Activated CD8-positive, alpha-beta T cell treated with anti-CD3 and anti-CD28 coated beads for 36 hours (primary cell): ENCODE data around the gene IP6K3. TPM values are rescaled to one million over a fixed set of nuclear protein-coding genes. Genes with fewer than 3 reads are reported as not detected.

Experiments used
- ATAC-seq: fragments of 200-7000 bp; cut with Tn5 transposase; one replicate; pipeline ENCODE4 v1.10.0; 2021; ENCODE audit warnings: mild to moderate bottlenecking, moderate library complexity
- CTCF ChIA-PET: fragments of 350-600 bp; sonication (Branson Sonifier 250); formaldehyde crosslinking; loops from one replicate; lab custom pipeline; 2021; ENCODE audit warnings: antibody characterized with exemption; lab: Charles Lee
- POLR2A ChIA-PET: fragments of 350-600 bp; sonication (Branson Sonifier 250); formaldehyde crosslinking; loops from one replicate; lab custom pipeline; 2021; ENCODE audit warnings: antibody characterized with exemption; lab: Charles Lee
- DNase-seq: peaks from one replicate; pipeline ENCODE4 v3.0.0-alpha.2; 2020
- H3K27ac Mint-ChIP-seq: one replicate; pipeline ENCODE4 v1.8.0; 2021; ENCODE audit warnings: mild to moderate bottlenecking, mixed read lengths
- H3K27me3 Mint-ChIP-seq: one replicate; pipeline ENCODE4 v1.8.0; 2021; ENCODE audit warnings: mixed read lengths
- H3K36me3 Mint-ChIP-seq: one replicate; pipeline ENCODE4 v1.8.0; 2021; ENCODE audit warnings: low read depth, mixed read lengths
- H3K4me1 Mint-ChIP-seq: one replicate; pipeline ENCODE4 v1.8.0; 2021; ENCODE audit warnings: low read depth, mixed read lengths
- H3K4me3 Mint-ChIP-seq: one replicate; pipeline ENCODE4 v1.8.0; 2021; ENCODE audit warnings: mild to moderate bottlenecking, moderate library complexity, mixed read lengths
- H3K9me3 Mint-ChIP-seq: one replicate; pipeline ENCODE4 v1.8.0; 2021; ENCODE audit warnings: mixed read lengths
- intact Hi-C: fragments of 100-400 bp; cut with micrococcal nuclease; formaldehyde crosslinking; loops from one replicate; pipeline ENCODE4 v1.10.0; 2022
- total RNA-seq, 2 experiments: library from RNA; stranded (reverse); gene quantifications; one replicate each; pipeline ENCODE4 v1.2.3, GENCODE V29; 2021
- TF ChIP-seq, protein P1 (sequence below): fragments of 200-600 bp; IDR thresholded peaks from one replicate; pipeline ENCODE4 v1.8.0; 2022; ENCODE audit warnings: antibody characterized with exemption, mild to moderate bottlenecking

The IP6K3 gene
- total RNA-seq, 2 experiments from 2014 or later: not detected

DNA sequence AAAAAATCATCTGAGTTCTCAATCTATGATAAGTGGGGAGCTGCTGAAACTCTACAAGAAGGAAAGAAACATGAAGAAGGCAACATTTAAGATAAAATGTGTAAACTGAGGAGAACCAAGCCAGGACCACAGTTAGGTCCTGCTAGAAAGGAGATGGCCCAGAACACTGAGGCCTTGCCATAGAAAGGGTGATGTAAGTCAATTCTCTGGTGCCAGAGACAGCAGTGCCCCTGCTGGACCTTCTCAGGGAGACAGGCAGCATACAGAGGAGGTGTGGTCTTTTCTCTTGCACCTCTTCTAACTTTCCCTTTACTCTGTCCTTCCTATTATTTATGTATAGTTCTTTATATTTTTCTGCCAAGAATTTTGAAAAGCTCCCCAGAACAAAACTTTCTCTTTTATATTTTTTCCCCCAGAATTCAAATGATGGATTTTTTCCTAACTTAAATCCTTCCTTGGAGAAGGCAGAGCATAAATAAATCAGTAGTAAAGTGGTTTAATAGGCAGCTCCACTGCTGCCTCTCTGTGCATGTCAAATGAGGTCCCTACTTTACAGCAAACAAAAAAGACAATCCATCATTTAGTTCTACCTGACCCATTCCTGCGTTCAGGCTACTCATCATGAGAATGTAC is 44.2 kb downstream of the IP6K3 start:
- Mint-ChIP-seq H3K27me3 (no peaks in the 10 kb centered on the region), H3K36me3 (peaks cover 26% of the 10 kb centered on the region), H3K4me1 (peaks cover 19% of the 10 kb centered on the region), H3K4me3 (no peak overlapping the region), H3K9me3 (no peaks in the 10 kb centered on the region), H3K27ac (no peak overlapping the region)
- TF ChIP-seq, protein P1, sequence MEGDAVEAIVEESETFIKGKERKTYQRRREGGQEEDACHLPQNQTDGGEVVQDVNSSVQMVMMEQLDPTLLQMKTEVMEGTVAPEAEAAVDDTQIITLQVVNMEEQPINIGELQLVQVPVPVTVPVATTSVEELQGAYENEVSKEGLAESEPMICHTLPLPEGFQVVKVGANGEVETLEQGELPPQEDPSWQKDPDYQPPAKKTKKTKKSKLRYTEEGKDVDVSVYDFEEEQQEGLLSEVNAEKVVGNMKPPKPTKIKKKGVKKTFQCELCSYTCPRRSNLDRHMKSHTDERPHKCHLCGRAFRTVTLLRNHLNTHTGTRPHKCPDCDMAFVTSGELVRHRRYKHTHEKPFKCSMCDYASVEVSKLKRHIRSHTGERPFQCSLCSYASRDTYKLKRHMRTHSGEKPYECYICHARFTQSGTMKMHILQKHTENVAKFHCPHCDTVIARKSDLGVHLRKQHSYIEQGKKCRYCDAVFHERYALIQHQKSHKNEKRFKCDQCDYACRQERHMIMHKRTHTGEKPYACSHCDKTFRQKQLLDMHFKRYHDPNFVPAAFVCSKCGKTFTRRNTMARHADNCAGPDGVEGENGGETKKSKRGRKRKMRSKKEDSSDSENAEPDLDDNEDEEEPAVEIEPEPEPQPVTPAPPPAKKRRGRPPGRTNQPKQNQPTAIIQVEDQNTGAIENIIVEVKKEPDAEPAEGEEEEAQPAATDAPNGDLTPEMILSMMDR: no peak
- ChIA-PET CTCF (interaction anchor here (0.7 to 1.3 kb wide), 6 partner anchors 9 to 117 kb away, joined by 3 to 5 read pairs (median 3); partner anchors contain the start of gene UQCC2), POLR2A (interaction anchor here (0.7 to 3.1 kb wide), 2 partner anchors 9 to 50 kb away, joined by 3 to 15 read pairs; partner anchors contain the start of gene UQCC2)
- intact Hi-C loops: no loop called here
- DNase-seq (peak; percentile 44), ATAC-seq (peak; percentile 63)

DNA sequence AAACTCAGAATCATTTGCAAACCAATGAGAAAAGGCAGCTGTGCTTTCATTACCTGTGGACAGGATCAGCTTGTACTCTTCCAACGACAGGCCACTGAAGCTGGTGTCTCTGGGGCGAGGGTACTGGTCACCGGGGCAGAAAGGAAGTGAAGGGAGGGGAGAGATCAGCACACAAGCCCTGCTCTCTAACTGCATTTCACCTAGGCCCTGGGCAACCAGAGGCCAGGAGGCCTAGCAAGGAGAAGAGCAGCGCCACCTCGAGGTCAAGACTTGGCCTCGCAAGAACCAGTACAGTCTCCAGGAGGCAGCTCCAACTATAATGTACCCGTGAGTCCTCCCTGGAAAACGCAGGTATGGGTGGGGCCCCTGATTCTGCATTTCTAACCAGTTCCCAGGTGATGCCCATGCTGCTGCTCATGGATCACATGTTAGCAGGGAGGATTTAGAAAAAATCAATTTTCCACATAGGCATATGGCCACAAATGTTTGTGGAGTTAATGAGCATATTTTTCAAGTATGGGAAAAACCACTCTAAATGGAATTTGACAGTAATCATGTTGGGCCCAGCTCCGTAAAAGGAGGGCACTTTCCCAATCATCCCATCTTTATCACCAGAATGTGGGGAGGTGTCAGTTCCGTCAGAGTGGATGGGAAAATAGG is 46.2 kb downstream of the IP6K3 start:
- Mint-ChIP-seq H3K9me3 (no peaks in the 10 kb centered on the region), H3K4me1 (peaks cover 35% of the 10 kb centered on the region), H3K36me3 (peaks cover 41% of the 10 kb centered on the region), H3K4me3 (no peak overlapping the region), H3K27me3 (no peaks in the 10 kb centered on the region), H3K27ac (peak overlapping the region; percentile 37)
- ChIA-PET CTCF (interaction anchor here (0.7 to 2.4 kb wide), 29 partner anchors 10 to 327 kb away, joined by 3 to 44 read pairs (median 4); partner anchors contain the start of genes BAK1, IP6K3, ITPR3 and UQCC2), POLR2A (interaction anchor here (0.6 to 3.1 kb wide), 5 partner anchors 8 to 715 kb away, joined by 3 to 15 read pairs (median 3); partner anchors contain the start of genes BAK1 and UQCC2)
- intact Hi-C loops: loop anchor here (2.0 kb wide), 1 partner anchor 116 kb away; no protein-coding TSS in a partner anchor
- DNase-seq (peak; percentile 86), ATAC-seq (peak; percentile 87)
- TF ChIP-seq, protein P1: peak; percentile 82

DNA sequence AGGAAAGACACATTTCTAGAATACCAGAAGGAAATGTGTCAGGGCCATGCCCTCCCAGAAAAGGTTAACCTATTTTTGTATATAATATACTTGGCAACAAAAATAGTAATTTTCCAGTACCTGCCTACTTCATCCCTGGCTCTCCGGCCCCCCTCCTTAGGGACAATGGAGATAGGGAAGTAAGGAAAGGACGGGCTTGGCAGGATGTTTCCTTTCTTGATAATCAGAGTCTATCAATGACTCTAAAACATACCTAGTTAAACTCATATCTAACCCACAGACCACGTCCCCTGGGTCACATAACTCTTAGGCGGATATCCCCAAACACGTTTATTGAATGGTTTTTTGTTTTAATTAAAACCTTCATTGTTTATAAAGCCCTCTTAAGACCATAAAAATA is 47.0 kb downstream of the IP6K3 start:
- Mint-ChIP-seq H3K36me3 (peaks cover 47% of the 10 kb centered on the region), H3K4me3 (no peak overlapping the region), H3K27ac (peak overlapping the region; percentile 37), H3K4me1 (peaks cover 43% of the 10 kb centered on the region), H3K9me3 (no peaks in the 10 kb centered on the region), H3K27me3 (no peaks in the 10 kb centered on the region)
- POLR2A ChIA-PET: interaction anchor here (1.4 to 3.1 kb wide), 2 partner anchors 11 to 120 kb away, joined by 3 to 15 read pairs; partner anchors contain the start of genes BAK1 and UQCC2
- CTCF ChIA-PET: interaction anchor here (0.8 to 2.4 kb wide), 19 partner anchors 9 to 243 kb away, joined by 3 to 44 read pairs (median 5); partner anchors contain the start of genes IP6K3, ITPR3 and UQCC2
- TF ChIP-seq, protein P1: no peak
- intact Hi-C loops: loop anchor here (2.0 kb wide), 1 partner anchor 115 kb away; no protein-coding TSS in a partner anchor
- ATAC-seq: no peak
- DNase-seq: no peak

DNA sequence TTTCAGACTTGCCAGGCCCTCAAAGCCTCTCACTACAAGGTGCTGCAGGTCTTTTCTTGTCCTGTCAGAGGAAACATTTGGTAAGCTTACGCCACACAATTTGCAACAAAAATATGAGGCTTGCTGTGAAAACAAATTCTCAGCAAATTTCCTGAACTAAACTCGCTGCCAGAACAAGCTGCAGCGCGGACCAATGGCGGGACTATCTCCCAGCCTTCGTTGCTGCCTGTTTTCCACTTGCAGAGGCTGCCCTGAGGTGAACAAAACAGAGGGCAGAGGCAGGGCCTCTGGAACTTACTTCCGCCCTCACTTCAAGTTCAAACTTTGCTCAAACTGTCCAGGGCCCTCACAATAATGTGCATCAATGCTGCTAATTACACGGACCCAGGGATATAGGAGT is 47.6 kb downstream of the IP6K3 start:
- DNase-seq (no peak), ATAC-seq (no peak)
- ChIA-PET CTCF (interaction anchor here (0.6 to 0.8 kb wide), 2 partner anchors 12 to 114 kb away, joined by 3 read pairs; partner anchors contain the start of gene UQCC2), POLR2A (interaction anchor here (0.6 kb wide), 1 partner anchor 1582 kb away, joined by 3 read pairs; no protein-coding TSS in a partner anchor)
- Mint-ChIP-seq H3K27ac (peak overlapping the region; percentile 34), H3K9me3 (no peaks in the 10 kb centered on the region), H3K36me3 (peaks cover 49% of the 10 kb centered on the region), H3K4me1 (peaks cover 46% of the 10 kb centered on the region), H3K4me3 (no peak overlapping the region), H3K27me3 (no peaks in the 10 kb centered on the region)
- TF ChIP-seq, protein P1: no peak
- intact Hi-C loops: no loop called here
